ENCODE measurements around the gene SENP2.
"Not testable (repeated sequence)": the region's sequence is repeated elsewhere in the genome, so short reads cannot be mapped to it uniquely, and the experiment has no call there.

Gene SENP2

GRCh38 chr3:185659942-185660921 is 74.1 kb downstream of the SENP2 start:
- Histone ChIP-seq H4K20me1 (ENCODE audit: insufficient read depth, low read length) (no peaks in the 10 kb centered on the region), H3K36me3 (replicated peaks; ENCODE audit: insufficient read depth, low read length) (no peaks in the 10 kb centered on the region), H3K9me3 (replicated peaks; ENCODE audit: insufficient read depth, low read length) (no peaks in the 10 kb centered on the region), H2AFZ (ENCODE audit: low read length) (peak overlapping the region; percentile 45), H3F3A (ENCODE audit: insufficient read depth, low read length) (no peaks in the 10 kb centered on the region), H3K27ac (ENCODE audit: low read length) (no peak overlapping the region), H3K9ac (ENCODE audit: low read length) (no peak overlapping the region), H3K4me2 (ENCODE audit: low read depth, low read length) (peak overlapping the region; percentile 61), H3K4me1 (ENCODE audit: low read length) (peaks cover 4% of the 10 kb centered on the region; the same call in 1 of the 2 replicates), H3K9me2 (replicated peaks; ENCODE audit: insufficient read depth, low read length) (no peaks in the 10 kb centered on the region), H3K4me3 (ENCODE audit: low read length) (peak overlapping the region; percentile 24; the same call in 1 of the 2 replicates), H3K79me2 (ENCODE audit: low read length) (no peaks in the 10 kb centered on the region), H3K27me3 (replicated peaks; ENCODE audit: insufficient read depth, low read length) (no peaks in the 10 kb centered on the region)
- TF ChIP-seq EZH2phosphoT487 (IDR thresholded peaks at IDR 0.05; ENCODE audit: low read length) (no peak), CTCF (IDR thresholded peaks at IDR 0.05; ENCODE audit: low read length) (peak; percentile 100)
- DNase-seq: peak; percentile 91

DNA sequence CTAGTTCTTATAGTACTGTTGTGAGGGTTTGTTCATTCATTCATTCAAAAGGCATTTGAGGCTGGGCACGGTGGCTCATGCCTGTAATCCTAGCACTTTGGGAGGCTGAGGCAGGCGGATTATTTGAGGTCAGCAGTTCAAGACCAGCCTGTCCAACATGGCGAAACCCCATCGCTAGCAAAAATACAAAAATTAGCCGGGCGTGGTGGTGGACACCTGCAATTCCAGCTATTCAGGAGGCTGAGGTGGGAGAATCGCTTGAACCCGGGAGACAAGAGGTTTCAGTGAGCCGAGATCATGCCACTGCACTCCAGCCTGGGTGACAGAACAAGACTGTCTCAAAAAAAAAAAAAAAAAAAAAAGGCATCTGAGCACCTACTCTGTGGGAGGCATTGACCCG is 75.2 kb downstream of the SENP2 start:
- H3K9me2 ChIP-seq (replicated peaks; ENCODE audit: insufficient read depth, low read length); H3K27me3 ChIP-seq (replicated peaks; ENCODE audit: insufficient read depth, low read length); H3K79me2 ChIP-seq (ENCODE audit: low read length); H3K4me1 ChIP-seq (ENCODE audit: low read length); H4K20me1 ChIP-seq (ENCODE audit: insufficient read depth, low read length); H3K9me3 ChIP-seq (replicated peaks; ENCODE audit: insufficient read depth, low read length); H3F3A ChIP-seq (ENCODE audit: insufficient read depth, low read length); H3K4me2 ChIP-seq (ENCODE audit: low read depth, low read length); DNase-seq; H2AFZ ChIP-seq (ENCODE audit: low read length); H3K4me3 ChIP-seq (ENCODE audit: low read length); H3K9ac ChIP-seq (ENCODE audit: low read length); H3K36me3 ChIP-seq (replicated peaks; ENCODE audit: insufficient read depth, low read length); H3K27ac ChIP-seq (ENCODE audit: low read length): not testable (repeated sequence)

- H3K4me2 ChIP-seq (ENCODE audit: low read depth, low read length): no peak overlapping the region
- no peaks in the 10 kb centered on the region for H3K9me3 ChIP-seq (replicated peaks; ENCODE audit: insufficient read depth, low read length)
- no peaks in the 10 kb centered on the region for H3K79me2 ChIP-seq (ENCODE audit: low read length)
- no peak overlapping the region for H2AFZ ChIP-seq (ENCODE audit: low read length)
- no peaks in the 10 kb centered on the region for H4K20me1 ChIP-seq (ENCODE audit: insufficient read depth, low read length)
- no peak overlapping the region for H3K4me3 ChIP-seq (ENCODE audit: low read length)
- H3F3A ChIP-seq (ENCODE audit: insufficient read depth, low read length): no peaks in the 10 kb centered on the region
- no peaks in the 10 kb centered on the region for H3K9me2 ChIP-seq (replicated peaks; ENCODE audit: insufficient read depth, low read length)
- TF ChIP-seq EZH2phosphoT487 (IDR thresholded peaks at IDR 0.05; ENCODE audit: low read length) (no peak), EZH2 (optimal IDR thresholded peaks at IDR 0.05; ENCODE audit: low read depth, low read length) (no peak), CTCF (IDR thresholded peaks at IDR 0.05; ENCODE audit: low read length) (no peak)
- H3K36me3 ChIP-seq (replicated peaks; ENCODE audit: insufficient read depth, low read length): no peaks in the 10 kb centered on the region
- H3K27ac ChIP-seq (ENCODE audit: low read length): no peak overlapping the region
- H3K27me3 ChIP-seq (replicated peaks; ENCODE audit: insufficient read depth, low read length): no peaks in the 10 kb centered on the region
- peaks cover 4% of the 10 kb centered on the region; the same call in 1 of the 2 replicates for H3K4me1 ChIP-seq (ENCODE audit: low read length)
- DNase-seq: no peak
- H3K9ac ChIP-seq (ENCODE audit: low read length): no peak overlapping the region
Measured at GRCh38 chr3:185661772-185662171, 75.7 kb downstream of the SENP2 start.

DNA sequence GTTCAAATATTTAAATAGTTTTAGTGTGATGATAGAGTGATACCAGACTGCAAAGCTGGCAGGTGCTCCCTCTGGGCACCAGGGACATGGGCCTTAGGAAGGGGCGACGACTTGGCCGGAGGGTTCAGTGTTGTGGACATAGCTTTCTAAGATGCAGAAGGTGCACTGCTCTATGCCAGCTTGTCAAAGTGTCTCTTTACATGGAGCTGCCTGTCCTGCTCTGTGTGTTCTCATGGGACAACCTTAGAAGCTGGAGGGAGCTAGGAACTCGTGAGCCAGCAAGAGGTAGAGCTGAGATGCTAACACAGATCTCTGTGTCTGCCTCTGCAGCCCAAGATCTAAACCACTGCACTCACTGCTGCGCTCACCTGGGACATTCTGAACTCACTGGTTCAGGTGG is 77.8 kb downstream of the SENP2 start:
- no peak overlapping the region for H3K4me3 ChIP-seq (ENCODE audit: low read length)
- no peak overlapping the region for H3K4me2 ChIP-seq (ENCODE audit: low read depth, low read length)
- no peak overlapping the region for H3K27ac ChIP-seq (ENCODE audit: low read length)
- H3K79me2 ChIP-seq (ENCODE audit: low read length): no peaks in the 10 kb centered on the region
- no peaks in the 10 kb centered on the region for H3K36me3 ChIP-seq (replicated peaks; ENCODE audit: insufficient read depth, low read length)
- no peaks in the 10 kb centered on the region for H4K20me1 ChIP-seq (ENCODE audit: insufficient read depth, low read length)
- no peaks in the 10 kb centered on the region for H3K27me3 ChIP-seq (replicated peaks; ENCODE audit: insufficient read depth, low read length)
- no peak overlapping the region for H3K9ac ChIP-seq (ENCODE audit: low read length)
- TF ChIP-seq CTCF (IDR thresholded peaks at IDR 0.05; ENCODE audit: low read length): no peak
- TF ChIP-seq EZH2 (optimal IDR thresholded peaks at IDR 0.05; ENCODE audit: low read depth, low read length): no peak
- no peak for TF ChIP-seq EZH2phosphoT487 (IDR thresholded peaks at IDR 0.05; ENCODE audit: low read length)
- no peak for DNase-seq
- H3K4me1 ChIP-seq (ENCODE audit: low read length): peaks cover 4% of the 10 kb centered on the region; the same call in 1 of the 2 replicates
- no peak overlapping the region for H2AFZ ChIP-seq (ENCODE audit: low read length)
- no peaks in the 10 kb centered on the region for H3K9me3 ChIP-seq (replicated peaks; ENCODE audit: insufficient read depth, low read length)
- H3F3A ChIP-seq (ENCODE audit: insufficient read depth, low read length): no peaks in the 10 kb centered on the region
- H3K9me2 ChIP-seq (replicated peaks; ENCODE audit: insufficient read depth, low read length): no peaks in the 10 kb centered on the region
